ENCODE data around the gene ERCC6L2. TPM values are rescaled to one million over a fixed set of nuclear protein-coding genes. Genes with fewer than 3 reads are reported as not detected.

Gene ERCC6L2
- total RNA-seq, 1 experiment from 2014 or later, result 45.4 TPM

- ChIA-PET POLR2A (no interaction called here), CTCF (no interaction called here)
- Mint-ChIP-seq H3K27me3 (ENCODE audit: insufficient read depth, unreplicated experiment) (no peaks in the 10 kb centered on the region), H3K4me3 (ENCODE audit: unreplicated experiment) (no peak overlapping the region), H3K36me3 (ENCODE audit: insufficient read depth, unreplicated experiment) (peaks cover 6% of the 10 kb centered on the region), H3K27ac (ENCODE audit: unreplicated experiment) (no peak overlapping the region), H3K9me3 (ENCODE audit: unreplicated experiment) (no peaks in the 10 kb centered on the region), H3K4me1 (ENCODE audit: low read depth, unreplicated experiment) (no peaks in the 10 kb centered on the region)
- Histone ChIP-seq H3K9me3 (no peaks in the 10 kb centered on the region), H3K27me3 (replicated peaks; ENCODE audit: control insufficient read depth, insufficient read depth, low read length) (no peaks in the 10 kb centered on the region), H3K4me1 (no peaks in the 10 kb centered on the region), H3K4me3 (ENCODE audit: low read depth, low read length) (no peak overlapping the region), H3K36me3 (ENCODE audit: control insufficient read depth, insufficient read depth, low read length) (no peaks in the 10 kb centered on the region; the same call in 1 of the 2 replicates)
- no TSS peak for BruUV-seq (replicated peaks)
- TF ChIP-seq, protein P1, sequence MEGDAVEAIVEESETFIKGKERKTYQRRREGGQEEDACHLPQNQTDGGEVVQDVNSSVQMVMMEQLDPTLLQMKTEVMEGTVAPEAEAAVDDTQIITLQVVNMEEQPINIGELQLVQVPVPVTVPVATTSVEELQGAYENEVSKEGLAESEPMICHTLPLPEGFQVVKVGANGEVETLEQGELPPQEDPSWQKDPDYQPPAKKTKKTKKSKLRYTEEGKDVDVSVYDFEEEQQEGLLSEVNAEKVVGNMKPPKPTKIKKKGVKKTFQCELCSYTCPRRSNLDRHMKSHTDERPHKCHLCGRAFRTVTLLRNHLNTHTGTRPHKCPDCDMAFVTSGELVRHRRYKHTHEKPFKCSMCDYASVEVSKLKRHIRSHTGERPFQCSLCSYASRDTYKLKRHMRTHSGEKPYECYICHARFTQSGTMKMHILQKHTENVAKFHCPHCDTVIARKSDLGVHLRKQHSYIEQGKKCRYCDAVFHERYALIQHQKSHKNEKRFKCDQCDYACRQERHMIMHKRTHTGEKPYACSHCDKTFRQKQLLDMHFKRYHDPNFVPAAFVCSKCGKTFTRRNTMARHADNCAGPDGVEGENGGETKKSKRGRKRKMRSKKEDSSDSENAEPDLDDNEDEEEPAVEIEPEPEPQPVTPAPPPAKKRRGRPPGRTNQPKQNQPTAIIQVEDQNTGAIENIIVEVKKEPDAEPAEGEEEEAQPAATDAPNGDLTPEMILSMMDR (IDR thresholded peaks at IDR 0.05; ENCODE audit: insufficient read depth in 1 of 2, low read depth in 1 of 2, low read length in 1 of 2, severe bottlenecking in 1 of 2, unreplicated experiment in 1 of 2), result no peak
- intact Hi-C loops (cut with micrococcal nuclease; ENCODE audit: unreplicated experiment), result no loop called here
- no peak for DNase-seq
These were observed 35.4 kb downstream of the ERCC6L2 start for GRCh38 chr9:95910770-95911340.

- no TSS peak for BruUV-seq (replicated peaks)
- Histone ChIP-seq H3K36me3 (ENCODE audit: control insufficient read depth, insufficient read depth, low read length) (no peaks in the 10 kb centered on the region; the same call in 1 of the 2 replicates), H3K27me3 (replicated peaks; ENCODE audit: control insufficient read depth, insufficient read depth, low read length) (no peaks in the 10 kb centered on the region), H3K4me1 (no peaks in the 10 kb centered on the region), H3K9me3 (no peaks in the 10 kb centered on the region), H3K4me3 (ENCODE audit: low read depth, low read length) (no peak overlapping the region)
- no peak for DNase-seq
- Mint-ChIP-seq H3K27ac (ENCODE audit: unreplicated experiment) (no peak overlapping the region), H3K9me3 (ENCODE audit: unreplicated experiment) (no peaks in the 10 kb centered on the region), H3K27me3 (ENCODE audit: insufficient read depth, unreplicated experiment) (no peaks in the 10 kb centered on the region), H3K4me1 (ENCODE audit: low read depth, unreplicated experiment) (no peaks in the 10 kb centered on the region), H3K4me3 (ENCODE audit: unreplicated experiment) (no peak overlapping the region), H3K36me3 (ENCODE audit: insufficient read depth, unreplicated experiment) (peaks cover 16% of the 10 kb centered on the region)
- ChIA-PET POLR2A (no interaction called here), CTCF (no interaction called here)
- TF ChIP-seq, protein P1 (IDR thresholded peaks at IDR 0.05; ENCODE audit: insufficient read depth in 1 of 2, low read depth in 1 of 2, low read length in 1 of 2, severe bottlenecking in 1 of 2, unreplicated experiment in 1 of 2), result no peak
- intact Hi-C loops (cut with micrococcal nuclease; ENCODE audit: unreplicated experiment), result no loop called here
These were observed 37.3 kb downstream of the ERCC6L2 start for GRCh38 chr9:95912773-95913172.

DNA sequence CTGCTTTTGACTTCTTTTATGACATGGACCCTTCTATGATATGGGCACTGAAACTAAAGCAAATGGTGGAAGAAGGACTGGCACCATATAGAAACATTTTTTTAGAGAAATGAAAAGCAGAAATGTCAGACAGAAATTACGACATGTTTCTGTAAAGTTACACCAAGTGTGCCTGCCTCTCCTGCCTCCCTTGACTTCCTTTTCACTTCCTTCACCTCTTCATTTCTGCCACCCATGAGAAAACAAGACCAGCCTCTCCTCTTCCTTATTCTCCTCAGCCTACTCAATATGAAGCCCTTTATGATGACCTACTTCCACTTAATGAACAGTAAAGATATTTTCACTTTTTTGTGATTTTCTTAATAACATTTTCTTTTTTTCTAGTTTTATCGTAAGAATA, 44.5 kb downstream of the ERCC6L2 start:
- peaks cover 43% of the 10 kb centered on the region for H3K36me3 Mint-ChIP-seq (ENCODE audit: insufficient read depth, unreplicated experiment)
- intact Hi-C loops (cut with micrococcal nuclease; ENCODE audit: unreplicated experiment), result no loop called here
- H3K27me3 Mint-ChIP-seq (ENCODE audit: insufficient read depth, unreplicated experiment), result no peaks in the 10 kb centered on the region
- ChIA-PET POLR2A (no interaction called here), CTCF (no interaction called here)
- Histone ChIP-seq H3K4me1 (peaks cover 12% of the 10 kb centered on the region; the same call in 1 of the 2 replicates), H3K9me3 (no peaks in the 10 kb centered on the region), H3K4me3 (ENCODE audit: low read depth, low read length) (no peak overlapping the region), H3K27me3 (replicated peaks; ENCODE audit: control insufficient read depth, insufficient read depth, low read length) (no peaks in the 10 kb centered on the region), H3K36me3 (ENCODE audit: control insufficient read depth, insufficient read depth, low read length) (no peaks in the 10 kb centered on the region)
- no peak overlapping the region for H3K4me3 Mint-ChIP-seq (ENCODE audit: unreplicated experiment)
- TF ChIP-seq, protein P1 (IDR thresholded peaks at IDR 0.05; ENCODE audit: insufficient read depth in 1 of 2, low read depth in 1 of 2, low read length in 1 of 2, severe bottlenecking in 1 of 2, unreplicated experiment in 1 of 2), result no peak
- no peak overlapping the region for H3K27ac Mint-ChIP-seq (ENCODE audit: unreplicated experiment)
- BruUV-seq (replicated peaks), result no TSS peak
- peaks cover 3% of the 10 kb centered on the region for H3K4me1 Mint-ChIP-seq (ENCODE audit: low read depth, unreplicated experiment)
- DNase-seq, result no peak
- H3K9me3 Mint-ChIP-seq (ENCODE audit: unreplicated experiment), result no peaks in the 10 kb centered on the region
